Stimulated activated CD8-positive, alpha-beta memory T cell treated with anti-CD3 and anti-CD28 coated beads, Interleukin-4, amount 100 ng/mL, for 48 hours (primary cell): ENCODE results near the gene PFN1.

Experiments used
- DNase-seq: peaks from one replicate; pipeline ENCODE4 v3.0.0-alpha.2; 2020

The PFN1 gene

DNA sequence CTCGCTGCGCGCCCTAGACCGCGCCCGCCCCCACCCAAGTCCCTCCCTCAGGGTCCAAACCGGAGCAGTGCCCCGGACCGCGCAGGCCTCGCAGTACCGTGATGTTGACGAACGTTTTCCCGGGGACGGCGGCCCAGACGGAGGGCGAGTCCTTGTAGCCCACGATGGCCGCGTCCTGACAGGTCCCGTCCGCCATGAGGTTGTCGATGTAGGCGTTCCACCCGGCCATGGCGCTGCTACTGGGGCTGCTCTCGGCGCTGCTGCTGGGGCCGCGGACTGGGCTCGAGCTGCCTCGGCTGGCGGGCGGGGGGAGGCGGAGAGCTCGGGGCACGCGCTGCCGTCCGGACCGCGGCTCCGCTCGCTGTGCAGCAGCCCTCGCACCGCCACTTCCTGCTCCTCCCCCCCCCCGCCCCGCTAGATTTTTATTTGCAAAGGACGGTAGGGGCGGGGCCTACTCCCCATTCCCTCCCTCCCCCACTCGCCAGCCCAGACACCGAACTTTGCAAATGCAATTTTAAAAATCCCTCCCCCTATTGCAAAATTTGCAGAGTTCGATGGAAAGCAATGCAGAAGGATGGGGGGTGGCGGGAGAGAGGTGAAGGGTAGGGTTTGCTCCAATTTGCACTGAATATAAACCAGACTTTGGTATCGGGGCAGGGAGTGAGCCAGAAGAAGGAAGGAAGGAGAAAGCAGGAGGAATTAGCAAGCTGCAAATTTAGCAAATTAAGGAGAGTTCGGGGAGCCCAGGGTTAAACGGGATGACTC lies at the start of gene PFN1:
TSS of gene PFN1 (minus strand) at position 365 of the 765 bp plus-strand sequence. CDS start at position 229, 136 bp downstream.
- DNase-seq, result peak; percentile 94

DNA sequence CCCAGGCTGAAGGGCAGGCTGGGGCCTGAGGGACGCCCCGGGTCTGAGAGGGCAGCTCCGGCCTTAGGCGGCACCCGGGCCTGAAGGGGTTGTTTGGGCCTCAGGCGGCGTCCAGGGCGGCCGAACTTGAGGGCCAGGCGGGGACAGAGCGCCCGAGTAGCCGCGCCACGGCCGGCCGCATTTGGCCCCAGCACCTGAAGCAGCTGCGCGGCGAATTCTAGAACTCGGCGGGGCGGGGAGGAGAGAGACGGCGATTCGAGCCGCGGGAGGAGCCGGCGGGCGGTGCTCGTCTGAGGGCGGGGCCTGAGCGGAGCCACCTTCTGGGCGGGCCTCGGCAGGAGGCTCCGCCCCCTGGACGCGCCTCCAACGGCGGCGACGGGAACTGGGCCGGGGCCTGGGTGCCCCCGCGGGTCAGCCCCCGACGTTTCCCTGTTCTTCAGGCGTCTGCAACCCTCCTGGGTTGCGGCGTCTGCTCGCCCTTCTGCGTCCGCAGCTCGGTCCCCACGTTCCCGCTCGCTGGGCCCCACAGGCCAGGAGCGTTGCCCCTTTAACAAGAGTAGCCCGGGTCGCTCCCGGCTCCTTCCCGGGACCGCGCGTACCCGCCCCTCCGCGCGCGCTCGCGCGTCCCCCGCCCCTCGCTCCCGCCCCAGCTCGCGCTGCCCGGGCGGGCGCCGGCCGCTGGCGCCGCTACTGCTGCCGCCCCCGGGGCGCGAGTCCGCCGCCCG lies 49.1 kb upstream of the PFN1 start, which contains the start of the genes INCA1 and KIF1C:
TSS of gene INCA1 (minus strand) at position 221 of the 725 bp plus-strand sequence. CDS start 3,085 bp downstream, outside the sequence.
TSS of gene KIF1C (plus strand) at position 649 of the 725 bp plus-strand sequence. CDS start 2,297 bp downstream, outside the sequence.
- peak; percentile 93 for DNase-seq

DNA sequence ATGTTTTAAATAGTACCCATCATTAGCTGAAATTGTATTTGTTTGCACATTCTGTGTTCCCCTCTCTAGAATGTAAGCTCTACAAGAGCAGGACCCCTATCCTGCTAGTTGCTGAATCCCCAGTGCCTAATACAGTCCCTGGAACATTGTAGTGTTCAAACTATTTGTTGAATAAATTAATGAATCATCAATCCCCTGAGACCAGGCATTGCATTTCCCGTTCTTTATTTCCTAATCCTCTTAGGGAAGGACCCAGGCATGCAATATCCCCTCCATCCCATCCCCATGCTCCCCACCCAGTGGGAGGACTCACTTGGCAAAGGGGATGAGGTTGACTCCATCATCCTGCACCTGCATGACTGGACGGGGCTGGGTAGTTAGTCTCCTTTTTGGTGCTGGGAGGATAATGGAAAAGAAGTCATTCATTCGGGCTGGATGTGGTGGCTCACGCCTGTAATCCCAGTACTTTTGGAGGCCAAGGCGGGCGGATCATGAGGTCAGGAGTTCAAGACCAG lies 45.8 kb upstream of the PFN1 start:
- no peak for DNase-seq

DNA sequence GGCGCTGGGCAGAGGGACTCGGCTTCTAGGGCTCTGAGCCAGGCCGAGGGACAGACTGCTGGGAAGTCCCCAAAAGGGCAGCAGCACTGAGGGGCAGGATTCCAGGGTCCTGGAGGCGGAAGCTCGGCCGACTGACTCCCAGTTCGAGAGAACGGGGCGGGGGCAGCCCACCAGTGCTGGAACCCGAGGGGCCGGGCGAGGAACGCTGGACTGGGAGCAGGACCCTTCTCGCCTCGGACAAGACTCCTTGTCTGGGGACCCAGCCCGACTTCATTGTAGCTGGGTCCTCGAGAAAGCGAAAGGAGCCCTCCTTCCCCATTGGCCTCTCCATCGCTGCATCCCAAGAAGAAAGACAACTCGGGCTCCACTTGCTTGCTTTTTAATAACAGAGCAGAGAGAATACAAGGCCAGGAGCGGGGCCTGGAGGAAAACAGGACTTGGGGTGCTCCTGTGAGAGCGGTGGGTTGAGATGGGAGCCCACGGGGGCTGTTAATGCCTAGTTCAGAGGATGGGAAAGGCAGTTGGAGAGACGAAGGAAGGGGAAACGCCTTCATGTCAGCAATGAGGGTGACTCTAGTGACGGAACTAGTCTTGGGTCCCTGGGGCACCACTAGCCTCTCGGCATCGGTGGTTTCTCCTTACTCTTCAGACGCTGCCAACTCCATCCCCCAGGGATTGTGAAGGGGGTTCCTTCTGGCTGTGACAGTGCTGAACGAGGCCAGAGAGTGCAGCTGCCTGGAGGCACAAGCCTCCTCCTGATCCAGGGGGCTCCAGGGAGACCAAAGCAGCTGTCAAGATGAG lies 39.6 kb upstream of the PFN1 start:
- DNase-seq, result no peak

- peak; percentile 96 for DNase-seq
Measured at GRCh38 chr17:4986951-4987766, 38.8 kb upstream of the PFN1 start, which contains the start of gene CAMTA2. Gene CAMTA2, minus strand, starts transcription at chr17:4987675. Its CDS starts 1,453 bp downstream, at chr17:4986222.

GRCh38 chr17:4986403-4986802 lies 38.1 kb upstream of the PFN1 start:
- no peak for DNase-seq

DNA sequence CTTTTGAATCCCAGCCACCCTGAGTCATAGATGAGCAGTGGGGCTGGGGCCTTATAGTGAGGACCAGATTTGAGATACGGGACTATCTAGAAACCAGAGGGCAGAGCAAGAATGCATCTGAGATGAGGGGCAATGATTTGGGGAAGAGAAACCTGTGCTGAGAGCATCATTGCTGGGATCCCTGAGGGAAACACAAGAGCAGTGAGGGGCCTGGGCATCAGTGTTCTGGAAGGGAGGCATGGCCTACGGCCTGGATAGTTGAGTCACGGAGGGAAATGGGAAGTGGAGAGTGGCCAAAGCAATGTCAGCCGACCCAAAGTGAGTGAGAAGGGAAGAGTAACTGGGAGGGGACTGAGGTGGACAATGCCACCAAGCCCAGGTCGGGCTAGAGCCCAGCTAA lies 34.0 kb upstream of the PFN1 start:
- no peak for DNase-seq

DNA sequence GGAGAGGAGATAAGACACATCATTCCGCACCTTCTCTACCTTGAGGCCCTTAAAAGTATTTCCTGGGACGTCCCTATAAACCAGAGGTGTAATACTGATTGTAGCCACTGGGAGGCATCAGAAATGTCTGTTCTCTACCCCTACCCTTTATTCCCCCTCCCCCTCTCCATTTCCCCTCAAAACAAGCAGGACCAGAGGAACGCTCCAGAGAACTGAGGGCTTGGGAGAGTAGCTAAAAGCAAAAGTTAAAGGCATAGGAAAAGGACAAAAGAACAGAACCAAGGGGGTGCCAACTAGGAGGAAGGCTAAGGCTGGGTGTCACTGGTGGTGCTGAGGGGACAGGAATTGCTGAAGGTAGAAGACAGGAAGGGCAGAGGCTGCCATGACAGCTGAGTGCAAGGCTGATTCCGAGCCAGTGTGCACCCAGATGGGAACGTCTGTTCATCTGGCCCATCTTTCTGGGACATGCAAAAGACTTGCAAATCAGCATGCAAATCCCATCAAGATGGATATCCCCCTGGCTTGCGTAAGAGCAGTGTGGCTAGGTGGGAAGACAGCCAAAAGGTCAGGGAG lies 32.4 kb upstream of the PFN1 start:
- DNase-seq, result no peak

DNA sequence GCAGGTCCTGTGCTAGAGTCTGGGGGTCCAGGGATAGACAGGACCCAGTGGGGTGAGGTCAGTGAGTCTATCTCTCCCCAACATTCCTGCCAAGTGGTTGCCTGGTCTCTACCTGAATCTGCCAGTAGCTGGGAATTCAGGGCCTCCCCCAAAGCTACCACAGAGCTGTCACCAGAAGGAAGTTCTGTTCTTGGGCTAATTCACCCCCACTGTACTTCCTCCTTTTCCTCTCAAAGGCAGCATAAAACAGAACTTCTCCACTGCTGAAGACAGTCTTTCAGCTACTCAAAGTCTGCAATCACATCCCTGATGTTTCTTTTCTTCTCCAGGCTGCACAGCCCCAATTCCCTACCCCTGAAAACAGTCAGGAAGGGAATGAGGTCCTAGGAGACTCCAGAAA lies 30.4 kb upstream of the PFN1 start:
- DNase-seq, result no peak

- DNase-seq, result no peak
Measured at GRCh38 chr17:4974115-4974670, 25.9 kb upstream of the PFN1 start.

DNA sequence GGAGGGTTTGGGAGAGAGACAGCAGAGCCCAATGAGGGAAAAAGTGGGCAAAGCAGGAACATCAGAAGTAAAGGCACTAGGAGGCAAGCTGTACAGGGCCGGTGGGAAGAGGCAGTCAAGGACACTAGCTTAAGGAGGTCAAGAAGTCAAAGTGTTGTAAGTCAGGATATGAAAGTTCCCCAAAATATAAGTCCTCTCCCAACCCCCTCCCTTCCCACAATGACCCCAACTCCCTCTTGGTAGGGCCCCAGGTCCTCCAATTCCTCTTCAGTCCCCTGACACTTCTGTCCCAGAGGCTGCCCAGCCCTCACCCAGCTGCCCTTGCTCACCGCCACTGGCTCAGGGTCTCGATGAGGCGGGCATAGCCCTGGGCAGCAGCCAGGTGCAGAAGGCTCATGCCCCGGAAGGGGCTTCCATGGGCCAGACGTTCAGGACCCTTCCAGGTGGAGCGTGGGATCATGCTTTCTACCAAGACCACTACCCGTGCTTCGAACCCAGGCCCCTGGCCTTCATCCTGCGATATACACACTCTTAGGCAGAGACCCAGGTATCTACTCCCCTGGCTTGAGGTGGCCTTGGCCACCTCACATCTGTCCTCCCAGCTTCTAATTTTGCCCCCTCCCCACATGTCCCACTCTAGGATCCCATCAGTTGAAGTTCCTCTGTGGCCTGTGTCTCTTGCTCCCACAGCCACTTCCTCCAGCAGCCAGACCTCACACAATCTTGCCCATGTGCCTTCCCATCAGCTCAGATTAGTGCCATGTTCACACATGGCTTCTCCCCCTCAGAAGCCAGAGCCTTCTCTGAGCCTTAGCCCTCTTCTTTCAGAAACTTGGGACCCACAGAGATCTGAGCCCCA lies 25.2 kb upstream of the PFN1 start:
- DNase-seq, result no peak

GRCh38 chr17:4972752-4973151 lies 24.4 kb upstream of the PFN1 start:
- DNase-seq, result no peak

DNA sequence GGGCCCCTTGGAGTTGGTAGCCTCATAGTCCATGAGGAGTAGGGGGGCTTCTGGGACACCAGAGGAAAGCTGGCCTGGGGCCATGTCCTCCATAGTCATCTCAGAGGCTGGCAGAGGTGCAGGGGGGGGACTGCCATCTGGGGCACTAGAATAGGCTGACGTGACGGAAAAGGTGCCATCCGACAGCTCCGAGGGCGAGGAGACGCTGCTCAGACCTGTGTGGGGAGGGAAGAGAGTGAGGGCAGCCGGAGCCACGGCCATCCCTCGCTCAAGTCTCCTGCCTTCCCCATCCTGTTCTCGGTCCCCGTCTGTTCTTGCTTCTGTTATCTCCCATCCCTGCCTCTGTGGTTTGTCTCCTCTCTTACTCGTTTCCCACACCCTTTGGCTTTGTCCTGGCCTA lies 24.0 kb upstream of the PFN1 start:
- no peak for DNase-seq

DNA sequence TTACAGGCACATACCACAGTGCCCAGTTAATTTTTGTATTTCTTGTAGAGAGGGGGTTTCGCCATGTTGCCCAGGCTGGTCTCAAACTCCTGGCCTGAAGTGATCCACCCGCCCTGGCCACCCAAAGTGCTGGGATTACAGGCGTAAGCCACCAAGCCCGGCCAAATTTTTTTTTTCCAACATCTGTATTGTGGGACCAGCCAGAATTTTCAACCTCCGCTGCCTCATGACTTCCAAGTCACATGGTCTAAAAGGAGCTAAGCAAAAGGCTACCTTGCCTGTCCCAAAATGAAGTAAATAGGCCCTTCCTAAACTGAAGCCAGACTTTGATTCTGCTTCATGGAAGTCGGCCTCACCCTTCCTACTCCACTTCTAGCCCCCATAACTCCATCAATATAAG lies 23.5 kb upstream of the PFN1 start:
- DNase-seq, result no peak

- DNase-seq, result no peak
Measured at GRCh38 chr17:4970273-4970672, 21.9 kb upstream of the PFN1 start.

GRCh38 chr17:4969551-4970173 lies 21.3 kb upstream of the PFN1 start:
- peak; percentile 64 for DNase-seq

- DNase-seq, result peak; percentile 71
Measured at GRCh38 chr17:4969047-4969550, 20.8 kb upstream of the PFN1 start.

- peak; percentile 66 for DNase-seq
Measured at GRCh38 chr17:4968486-4969046, 20.2 kb upstream of the PFN1 start.
